SK-N-SH (cell line): ENCODE measurements around the gene LGI4. TPM values are rescaled to one million over a fixed set of nuclear protein-coding genes. Genes with fewer than 3 reads are reported as not detected.

Experiments used
- CTCF ChIA-PET: fragments of 300-600, 350-600 bp; formaldehyde crosslinking; extraction: SDS; loops from one replicate; lab custom pipeline; 2021; lab: Yijun Ruan, JAX
- POLR2A ChIA-PET: fragments of 350-600 bp; sonication (Branson Sonifier 250); formaldehyde crosslinking; extraction: SDS; loops from one replicate; lab custom pipeline; 2020; ENCODE audit warnings: antibody characterized with exemption, inconsistent platforms; lab: Yijun Ruan, JAX
- DNase-seq: peaks from one replicate; pipeline ENCODE4 v3.0.0; 2012
- H2AFZ ChIP-seq: fragments of 200-600 bp; sonication (generic); 2 replicates; pipeline ENCODE4 v1.8.1; 2016; ENCODE audit warnings: antibody characterized with exemption, mild to moderate bottlenecking, low read depth
- H3F3A ChIP-seq: fragments of 200-600 bp; sonication (generic); replicated peaks from 2 replicates; pipeline ENCODE3; 2016; ENCODE audit warnings: antibody characterized with exemption, mild to moderate bottlenecking; ENCODE audit not compliant: insufficient read depth
- H3K27ac ChIP-seq, 2 experiments: fragments of 200-500 bp in 1 of 2; fragments of 200-600 bp in 1 of 2; sonication (Bioruptor generic) in 1 of 2; sonication (generic), shearing (Covaris generic) in 1 of 2; 2 replicates each; pipeline versions ENCODE4 v1.5.1 to v1.6.1; 2014 to 2016; ENCODE audit warnings: low read depth in 2 of 2, inconsistent platforms in 1 of 2, low read length in 1 of 2, mild to moderate bottlenecking in 1 of 2, mixed read lengths in 1 of 2
- H3K27me3 ChIP-seq: fragments of 200-600 bp; sonication (generic), shearing (Covaris generic); 2 replicates; pipeline ENCODE4 v1.6.1; 2016; ENCODE audit warnings: mixed run types; ENCODE audit not compliant: insufficient read depth
- H3K36me3 ChIP-seq, 2 experiments: fragments of 200-500 bp in 1 of 2; fragments of 200-600 bp in 1 of 2; sonication (Bioruptor generic) in 1 of 2; sonication (generic) in 1 of 2; replicated peaks in 1 of 2; 2 replicates each; pipeline versions ENCODE3 to v1.5.1; 2014 to 2016; ENCODE audit warnings: low read length in 1 of 2, mild to moderate bottlenecking in 1 of 2; ENCODE audit not compliant: insufficient read depth in 2 of 2, control insufficient read depth in 1 of 2
- H3K4me1 ChIP-seq, 2 experiments: fragments of 200-500 bp in 1 of 2; fragments of 200-600 bp in 1 of 2; sonication (Bioruptor generic) in 1 of 2; sonication (generic), shearing (Covaris generic) in 1 of 2; 2 replicates each; pipeline versions ENCODE4 v1.5.1 to v1.6.1; 2014 to 2016; ENCODE audit warnings: low read depth in 1 of 2, low read length in 1 of 2, mixed run types in 1 of 2; ENCODE audit not compliant: insufficient read depth in 2 of 2, control insufficient read depth in 1 of 2
- H3K4me2 ChIP-seq: fragments of 200-600 bp; sonication (generic), shearing (Covaris generic); 2 replicates; pipeline ENCODE4 v1.6.1; 2017; ENCODE audit warnings: mixed run types
- H3K4me3 ChIP-seq, 2 experiments: fragments of 200-500 bp in 1 of 2; fragments of 200-600 bp in 1 of 2; sonication (Bioruptor generic) in 1 of 2; sonication (generic), shearing (Covaris generic) in 1 of 2; 2 replicates each; pipeline versions ENCODE4 v1.5.1 to v1.8.1; 2014 to 2016; ENCODE audit warnings: low read depth in 2 of 2, inconsistent platforms in 1 of 2, low read length in 1 of 2, mild to moderate bottlenecking in 1 of 2, mixed read lengths in 1 of 2, moderate library complexity in 1 of 2
- H3K79me2 ChIP-seq: fragments of 200-600 bp; sonication (generic); 2 replicates; pipeline ENCODE4 v1.8.1; 2017; ENCODE audit warnings: mild to moderate bottlenecking; ENCODE audit not compliant: insufficient read depth
- H3K9ac ChIP-seq: fragments of 200-600 bp; sonication (generic); 2 replicates; pipeline ENCODE4 v1.6.1; 2017; ENCODE audit warnings: mixed run types
- H3K9me2 ChIP-seq: fragments of 200-600 bp; sonication (generic); 2 replicates; pipeline ENCODE4 v1.6.1; 2017; ENCODE audit warnings: mixed run types
- H3K9me3 ChIP-seq: fragments of 200-600 bp; sonication (generic); 2 replicates; pipeline ENCODE4 v1.6.1; 2017; ENCODE audit warnings: mixed run types, mild to moderate bottlenecking, moderate library complexity
- H4K20me1 ChIP-seq: fragments of 200-600 bp; sonication (generic); 2 replicates; pipeline ENCODE4 v1.6.1; 2017; ENCODE audit warnings: mild to moderate bottlenecking, mixed run types; ENCODE audit not compliant: insufficient read depth
- CTCF ChIP-seq: fragments of 200-600 bp; sonication (generic); IDR thresholded peaks from 2 replicates; pipeline ENCODE4 v1.6.1; 2017; ENCODE audit warnings: antibody characterized with exemption, mild to moderate bottlenecking, moderate library complexity
- ELF1 ChIP-seq: IDR thresholded peaks from 2 replicates; pipeline ENCODE4 v1.4.0; 2012
- FOXJ3 ChIP-seq: sonication (generic); formaldehyde crosslinking; IDR thresholded peaks from 2 replicates; pipeline ENCODE4 v1.5.1; 2020; ENCODE audit warnings: mild to moderate bottlenecking, missing genetic modification reagents
- FOXM1 ChIP-seq: IDR thresholded peaks from 2 replicates; pipeline ENCODE4 v1.4.0; 2012; ENCODE audit warnings: low read depth, mild to moderate bottlenecking
- GATA2 ChIP-seq: sonication (generic); formaldehyde crosslinking; IDR thresholded peaks from 2 replicates; pipeline ENCODE4 v1.5.0; 2020; ENCODE audit warnings: mild to moderate bottlenecking, missing genetic modification reagents
- JUND ChIP-seq: IDR thresholded peaks from 2 replicates; pipeline ENCODE4 v1.4.0; 2012
- MXI1 ChIP-seq: IDR thresholded peaks from 2 replicates; pipeline ENCODE4 v1.6.1; 2012; ENCODE audit warnings: mild to moderate bottlenecking, low read depth, low read length, improper control_type of control experiment
- PBX3 ChIP-seq: IDR thresholded peaks from 2 replicates; pipeline ENCODE4; 2012
- RAD21 ChIP-seq: IDR thresholded peaks from 2 replicates; pipeline ENCODE4 v1.6.1; 2012; ENCODE audit warnings: mild to moderate bottlenecking, low read length
- RCOR1 ChIP-seq: fragments of 150-350 bp; IDR thresholded peaks from 2 replicates; pipeline ENCODE4 v1.6.1; 2017; ENCODE audit warnings: antibody characterized with exemption, low read length
- REST ChIP-seq: IDR thresholded peaks from 2 replicates; pipeline ENCODE4 v1.6.1; 2012; ENCODE audit warnings: mild to moderate bottlenecking, low read depth, low read length, moderate library complexity
- RFX5 ChIP-seq: IDR thresholded peaks from 2 replicates; pipeline ENCODE4 v1.6.1; 2012; ENCODE audit warnings: mild to moderate bottlenecking, improper control_type of control experiment, low read length
- RXRA ChIP-seq: IDR thresholded peaks from 2 replicates; pipeline ENCODE4 v1.4.0; 2012; ENCODE audit warnings: low read depth, mild to moderate bottlenecking, borderline replicate concordance
- SIN3A ChIP-seq: IDR thresholded peaks from 2 replicates; pipeline ENCODE4 v1.6.1; 2012; ENCODE audit warnings: low read depth, mild to moderate bottlenecking, low read length, moderate library complexity, borderline replicate concordance
- SMC3 ChIP-seq: IDR thresholded peaks from 2 replicates; pipeline ENCODE4 v1.6.1; 2012; ENCODE audit warnings: low read depth, low read length, improper control_type of control experiment
- TAF1 ChIP-seq: IDR thresholded peaks from 2 replicates; pipeline ENCODE4 v1.6.1; 2012; ENCODE audit warnings: low read depth, mild to moderate bottlenecking, low read length, moderate library complexity, borderline replicate concordance
- USF1 ChIP-seq: IDR thresholded peaks from 2 replicates; pipeline ENCODE4 v1.4.0; 2012; ENCODE audit warnings: low read depth, borderline replicate concordance
- USF2 ChIP-seq: fragments of 150-350 bp; IDR thresholded peaks from 2 replicates; pipeline ENCODE4 v1.6.1; 2017; ENCODE audit warnings: antibody characterized with exemption, low read length, low read depth, borderline replicate concordance
- YY1 ChIP-seq: IDR thresholded peaks from 2 replicates; pipeline ENCODE4 v1.4.0; 2012; ENCODE audit warnings: low read depth, mild to moderate bottlenecking
- WGBS: methylation state at CpG from one replicate; pipeline ENCODE4 v1.1.6; 2017; ENCODE audit warnings: low lambda C conversion rate; 5-methylcytosine and 5-hydroxymethylcytosine counted together
- polyA plus RNA-seq, 3 experiments: library from polyadenylated mRNA; depleted of rRNA; stranded (reverse); fragments of >200 nt; gene quantifications; 2 replicates each; pipeline ENCODE4 v1.2.3, GENCODE V29; 2012

LGI4 gene
- polyA plus RNA-seq, 1 of the 3 experiments (the other 2 are of a cell fraction), result 0.05 TPM

- H3K4me1 ChIP-seq, result peaks cover 0 to 28% of the 10 kb centered on the region in 2 experiments; a peak in 2 of 4 replicates
- no peaks in the 10 kb centered on the region for H3K9me2 ChIP-seq
- WGBS, result 46% methylated on average over 11 of the region's 12 CpGs
- ChIA-PET CTCF (interaction anchor here (0.6 to 5.1 kb wide), 11 partner anchors 12 to 155 kb away, joined by 3 to 59 read pairs (median 9); partner anchors contain the start of genes FXYD5 and USF2), POLR2A (no interaction called here)
- H3K9ac ChIP-seq, result no peak overlapping the region
- no peaks in the 10 kb centered on the region for H3K9me3 ChIP-seq
- DNase-seq, result no peak
- H3K4me2 ChIP-seq, result no peak overlapping the region
- H3K4me3 ChIP-seq, result no peak overlapping the region; a peak in 1 of 4 replicates
- H2AFZ ChIP-seq, result no peak overlapping the region
- H3K27me3 ChIP-seq, result peaks cover 41% of the 10 kb centered on the region; the same call in 1 of the 2 replicates
- no peak overlapping the region for H3K27ac ChIP-seq
- peaks cover 6% of the 10 kb centered on the region for H3F3A ChIP-seq
- no peak for TF ChIP-seq YY1
- no peak for TF ChIP-seq JUND
- no peak for TF ChIP-seq RFX5
- no peak for TF ChIP-seq RAD21
- no peak for TF ChIP-seq FOXJ3 (CRISPR knock-in tag)
- no peak for TF ChIP-seq CTCF
- no peak for TF ChIP-seq ELF1
- no peak for TF ChIP-seq USF1
- TF ChIP-seq RCOR1, result no peak
- TF ChIP-seq USF2, result no peak
- no peak for TF ChIP-seq TAF1
- TF ChIP-seq RXRA, result no peak
- no peak for TF ChIP-seq SIN3A
- no peak for TF ChIP-seq GATA2 (CRISPR knock-in tag)
- TF ChIP-seq SMC3, result no peak
- TF ChIP-seq REST, result no peak
- TF ChIP-seq PBX3, result no peak
- no peak for TF ChIP-seq FOXM1
- no peak for TF ChIP-seq MXI1
- no peaks in the 10 kb centered on the region for H3K79me2 ChIP-seq
- H3K36me3 ChIP-seq, result no peaks in the 10 kb centered on the region
- no peaks in the 10 kb centered on the region for H4K20me1 ChIP-seq
These were observed 5.5 kb upstream of the LGI4 start for GRCh38 chr19:35140207-35140961.
